Astrocyte of the cerebellum (primary cell): ENCODE results near the gene IL9.

Source experiments
- DNase-seq: peaks from one replicate; pipeline ENCODE4 v3.0.0-alpha.2; 2011; ENCODE audit warnings: low read depth
- H3K4me3 ChIP-seq: 2 replicates; pipeline ENCODE4 v1.5.1; 2011; ENCODE audit warnings: mild to moderate bottlenecking, low read depth, low read length, moderate library complexity
- CTCF ChIP-seq: IDR thresholded peaks from 2 replicates; pipeline ENCODE4 v1.5.1; 2012; ENCODE audit warnings: low read length, low read depth, moderate library complexity, mild to moderate bottlenecking; ENCODE audit errors: missing control alignments
- in situ Hi-C: cut with HindIII; loops from 2 replicates; pipeline ENCODE4 v1.10.0; 2017; ENCODE audit warnings: low sequenced_read_pairs

The IL9 gene

GRCh38 chr5:135850671-135851070 is 45.0 kb downstream of the IL9 start:
- in situ Hi-C loops: no loop called here
- no peak for TF ChIP-seq CTCF
- no peak for DNase-seq
- H3K4me3 ChIP-seq: no peak overlapping the region

GRCh38 chr5:135850231-135850630 is 45.4 kb downstream of the IL9 start:
- in situ Hi-C loops: no loop called here
- no peak for TF ChIP-seq CTCF
- H3K4me3 ChIP-seq: no peak overlapping the region
- DNase-seq: no peak

GRCh38 chr5:135847976-135848375 is 47.7 kb downstream of the IL9 start:
- in situ Hi-C loops: loop anchor here (25.0 kb wide), 2 partner anchors 286 to 386 kb away; partner anchors contain the start of gene TIFAB
- no peak for TF ChIP-seq CTCF
- H3K4me3 ChIP-seq: no peak overlapping the region
- no peak for DNase-seq

- no peak for TF ChIP-seq CTCF
- no peak for DNase-seq
- in situ Hi-C loops: loop anchor here (25.0 kb wide), 2 partner anchors 284 to 384 kb away; partner anchors contain the start of gene TIFAB
- H3K4me3 ChIP-seq: no peak overlapping the region
These were observed 49.3 kb downstream of the IL9 start for GRCh38 chr5:135846311-135846710.

- in situ Hi-C loops: loop anchor here (25.0 kb wide), 2 partner anchors 281 to 381 kb away; partner anchors contain the start of gene TIFAB
- DNase-seq: no peak
- TF ChIP-seq CTCF: no peak
- H3K4me3 ChIP-seq: no peak overlapping the region
These were observed 51.9 kb downstream of the IL9 start for GRCh38 chr5:135843571-135844337.

GRCh38 chr5:135842737-135843136 is 52.9 kb downstream of the IL9 start:
- in situ Hi-C loops: loop anchor here (25.0 kb wide), 2 partner anchors 280 to 380 kb away; partner anchors contain the start of gene TIFAB
- no peak for DNase-seq
- TF ChIP-seq CTCF: no peak
- H3K4me3 ChIP-seq: no peak overlapping the region
